Measurements from ENCODE around the gene HYI.
"Not testable (repeated sequence)": the region's sequence is repeated elsewhere in the genome, so short reads cannot be mapped to it uniquely, and the experiment has no call there.

HYI gene

GRCh38 chr1:43475611-43476401, 22.1 kb upstream of the HYI start:
- not testable (repeated sequence) for H3K36me3 Mint-ChIP-seq (ENCODE audit: insufficient read depth); ATAC-seq (replicated peaks; ENCODE audit: extremely low read depth, poor library complexity, severe bottlenecking); H3K4me1 Mint-ChIP-seq; H3K27ac Mint-ChIP-seq (ENCODE audit: low read depth); H3K9me3 Mint-ChIP-seq; DNase-seq (ENCODE audit: low spot score in 2 of 2); H3K4me3 Mint-ChIP-seq
- peaks cover 37% of the 10 kb centered on the region for H3K27me3 Mint-ChIP-seq

GRCh38 chr1:43473463-43473862, 19.7 kb upstream of the HYI start:
- no peak for ATAC-seq (replicated peaks; ENCODE audit: extremely low read depth, poor library complexity, severe bottlenecking)
- Mint-ChIP-seq H3K36me3 (ENCODE audit: insufficient read depth) (no peaks in the 10 kb centered on the region), H3K27ac (ENCODE audit: low read depth) (no peak overlapping the region), H3K4me1 (no peaks in the 10 kb centered on the region), H3K4me3 (no peak overlapping the region), H3K27me3 (peaks cover 16% of the 10 kb centered on the region), H3K9me3 (no peaks in the 10 kb centered on the region)
- DNase-seq (ENCODE audit: low spot score in 2 of 2), result no peak

GRCh38 chr1:43472463-43473151, 18.9 kb upstream of the HYI start:
- peaks cover 12% of the 10 kb centered on the region for H3K27me3 Mint-ChIP-seq
- H3K9me3 Mint-ChIP-seq; H3K4me3 Mint-ChIP-seq; H3K4me1 Mint-ChIP-seq; H3K27ac Mint-ChIP-seq (ENCODE audit: low read depth); DNase-seq (ENCODE audit: low spot score in 2 of 2); ATAC-seq (replicated peaks; ENCODE audit: extremely low read depth, poor library complexity, severe bottlenecking); H3K36me3 Mint-ChIP-seq (ENCODE audit: insufficient read depth): not testable (repeated sequence)

GRCh38 chr1:43472087-43472462, 18.3 kb upstream of the HYI start:
- Mint-ChIP-seq H3K4me3 (no peak overlapping the region), H3K4me1 (no peaks in the 10 kb centered on the region), H3K27me3 (peaks cover 7% of the 10 kb centered on the region)

GRCh38 chr1:43469932-43470331, 16.2 kb upstream of the HYI start:
- H3K9me3 Mint-ChIP-seq, result no peaks in the 10 kb centered on the region
- no peak overlapping the region for H3K27ac Mint-ChIP-seq (ENCODE audit: low read depth)

More at GRCh38 chr1:43472087-43472462, 18.3 kb upstream of the HYI start:
- no peak for DNase-seq (ENCODE audit: low spot score in 2 of 2)
- H3K9me3 Mint-ChIP-seq, result no peaks in the 10 kb centered on the region
- no peak for ATAC-seq (replicated peaks; ENCODE audit: extremely low read depth, poor library complexity, severe bottlenecking)
- no peak overlapping the region for H3K27ac Mint-ChIP-seq (ENCODE audit: low read depth)
- no peaks in the 10 kb centered on the region for H3K36me3 Mint-ChIP-seq (ENCODE audit: insufficient read depth)

GRCh38 chr1:43468414-43468813, 14.7 kb upstream of the HYI start:
- Mint-ChIP-seq H3K27ac (ENCODE audit: low read depth) (no peak overlapping the region), H3K36me3 (ENCODE audit: insufficient read depth) (no peaks in the 10 kb centered on the region), H3K4me3 (no peak overlapping the region), H3K4me1 (no peaks in the 10 kb centered on the region), H3K27me3 (no peaks in the 10 kb centered on the region), H3K9me3 (no peaks in the 10 kb centered on the region)
- ATAC-seq (replicated peaks; ENCODE audit: extremely low read depth, poor library complexity, severe bottlenecking) (no peak), DNase-seq (ENCODE audit: low spot score in 2 of 2) (no peak)

More at GRCh38 chr1:43469932-43470331, 16.2 kb upstream of the HYI start:
- Mint-ChIP-seq H3K4me1 (no peaks in the 10 kb centered on the region), H3K4me3 (no peak overlapping the region), H3K36me3 (ENCODE audit: insufficient read depth) (no peaks in the 10 kb centered on the region), H3K27me3 (no peaks in the 10 kb centered on the region)
- no peak for ATAC-seq (replicated peaks; ENCODE audit: extremely low read depth, poor library complexity, severe bottlenecking)
- no peak for DNase-seq (ENCODE audit: low spot score in 2 of 2)

GRCh38 chr1:43466403-43466802, 12.7 kb upstream of the HYI start:
- Mint-ChIP-seq H3K36me3 (ENCODE audit: insufficient read depth) (no peaks in the 10 kb centered on the region), H3K4me3 (no peak overlapping the region), H3K27me3 (no peaks in the 10 kb centered on the region), H3K9me3 (no peaks in the 10 kb centered on the region), H3K4me1 (no peaks in the 10 kb centered on the region), H3K27ac (ENCODE audit: low read depth) (no peak overlapping the region)
- ATAC-seq (replicated peaks; ENCODE audit: extremely low read depth, poor library complexity, severe bottlenecking) (no peak), DNase-seq (ENCODE audit: low spot score in 2 of 2) (no peak)

- Mint-ChIP-seq H3K4me1 (no peaks in the 10 kb centered on the region), H3K9me3 (no peaks in the 10 kb centered on the region), H3K27ac (ENCODE audit: low read depth) (no peak overlapping the region), H3K36me3 (ENCODE audit: insufficient read depth) (no peaks in the 10 kb centered on the region), H3K4me3 (no peak overlapping the region), H3K27me3 (no peaks in the 10 kb centered on the region)
- DNase-seq (ENCODE audit: low spot score in 2 of 2) (no peak), ATAC-seq (replicated peaks; ENCODE audit: extremely low read depth, poor library complexity, severe bottlenecking) (no peak)
Measured at GRCh38 chr1:43465505-43466067, 11.9 kb upstream of the HYI start.

- H3K36me3 Mint-ChIP-seq (ENCODE audit: insufficient read depth), result no peaks in the 10 kb centered on the region
- no peak overlapping the region for H3K27ac Mint-ChIP-seq (ENCODE audit: low read depth)
- DNase-seq (ENCODE audit: low spot score in 2 of 2), result no peak
- H3K27me3 Mint-ChIP-seq, result peaks cover under 1% of the 10 kb centered on the region
- H3K4me3 Mint-ChIP-seq, result no peak overlapping the region
- no peaks in the 10 kb centered on the region for H3K9me3 Mint-ChIP-seq
- H3K4me1 Mint-ChIP-seq, result no peaks in the 10 kb centered on the region
- ATAC-seq (replicated peaks; ENCODE audit: extremely low read depth, poor library complexity, severe bottlenecking), result no peak
Measured at GRCh38 chr1:43464681-43465504, 11.2 kb upstream of the HYI start.

GRCh38 chr1:43463479-43463878, 9.7 kb upstream of the HYI start:
- H3K4me1 Mint-ChIP-seq, result no peaks in the 10 kb centered on the region
- no peak overlapping the region for H3K27ac Mint-ChIP-seq (ENCODE audit: low read depth)
- no peak overlapping the region for H3K4me3 Mint-ChIP-seq
- DNase-seq (ENCODE audit: low spot score in 2 of 2) (no peak), ATAC-seq (replicated peaks; ENCODE audit: extremely low read depth, poor library complexity, severe bottlenecking) (no peak)
- H3K36me3 Mint-ChIP-seq (ENCODE audit: insufficient read depth), result no peaks in the 10 kb centered on the region
- H3K27me3 Mint-ChIP-seq, result peaks cover 14% of the 10 kb centered on the region
- H3K9me3 Mint-ChIP-seq, result no peaks in the 10 kb centered on the region

GRCh38 chr1:43460988-43461693, 7.4 kb upstream of the HYI start:
- Mint-ChIP-seq H3K4me1 (no peaks in the 10 kb centered on the region), H3K27me3 (peaks cover 38% of the 10 kb centered on the region), H3K36me3 (ENCODE audit: insufficient read depth) (no peaks in the 10 kb centered on the region), H3K27ac (ENCODE audit: low read depth) (no peak overlapping the region), H3K4me3 (no peak overlapping the region), H3K9me3 (no peaks in the 10 kb centered on the region)
- ATAC-seq (replicated peaks; ENCODE audit: extremely low read depth, poor library complexity, severe bottlenecking) (no peak), DNase-seq (ENCODE audit: low spot score in 2 of 2) (no peak)

GRCh38 chr1:43458379-43458778, 4.6 kb upstream of the HYI start:
- H3K4me3 Mint-ChIP-seq; DNase-seq (ENCODE audit: low spot score in 2 of 2); H3K9me3 Mint-ChIP-seq; H3K36me3 Mint-ChIP-seq (ENCODE audit: insufficient read depth); ATAC-seq (replicated peaks; ENCODE audit: extremely low read depth, poor library complexity, severe bottlenecking); H3K27ac Mint-ChIP-seq (ENCODE audit: low read depth): not testable (repeated sequence)
- H3K4me1 Mint-ChIP-seq, result peaks cover 10% of the 10 kb centered on the region
- H3K27me3 Mint-ChIP-seq, result peaks cover 48% of the 10 kb centered on the region
